ENCODE data around the gene ZSCAN32. TPM values are rescaled to one million over a fixed set of nuclear protein-coding genes. Genes with fewer than 3 reads are reported as not detected.

Gene ZSCAN32
- 5.7 TPM for polyA plus RNA-seq (2012; ENCODE audit: insufficient read length, low read depth)

GRCh38 chr16:3400779-3401688 is at the start of gene ZSCAN32, which contains the start of gene ZNF174:
TSS of gene ZSCAN32 (minus strand) at chr16:3401004. CDS start at chr16:3397557, 3,447 bp downstream.
TSS of gene ZNF174 (plus strand) at chr16:3401215. CDS start at chr16:3402005, 790 bp downstream.
- TF ChIP-seq POLR2AphosphoS5 (IDR thresholded peaks at IDR 0.05; ENCODE audit: low read depth, low read length) (peak; percentile 90), TAF1 (IDR thresholded peaks at IDR 0.05; ENCODE audit: borderline replicate concordance, insufficient read depth, low read length) (peak; percentile 94; the same call in 1 of the 2 replicates), REST (IDR thresholded peaks at IDR 0.05; ENCODE audit: insufficient read depth in 1 of 2, low read depth in 2 of 2, low read length in 2 of 2) (0 out of 4 replicates have a peak, but pooled peaks of 1 of the 2 experiments have one; percentile 6), SIN3A (IDR thresholded peaks at IDR 0.05; ENCODE audit: borderline replicate concordance, insufficient read depth, low read length) (peak; percentile 45; the same call in 1 of the 2 replicates), FOXP2 (optimal IDR thresholded peaks at IDR 0.05; ENCODE audit: borderline replicate concordance, extremely low read depth, extremely low read length, insufficient read depth) (peak; percentile 47)

DNA sequence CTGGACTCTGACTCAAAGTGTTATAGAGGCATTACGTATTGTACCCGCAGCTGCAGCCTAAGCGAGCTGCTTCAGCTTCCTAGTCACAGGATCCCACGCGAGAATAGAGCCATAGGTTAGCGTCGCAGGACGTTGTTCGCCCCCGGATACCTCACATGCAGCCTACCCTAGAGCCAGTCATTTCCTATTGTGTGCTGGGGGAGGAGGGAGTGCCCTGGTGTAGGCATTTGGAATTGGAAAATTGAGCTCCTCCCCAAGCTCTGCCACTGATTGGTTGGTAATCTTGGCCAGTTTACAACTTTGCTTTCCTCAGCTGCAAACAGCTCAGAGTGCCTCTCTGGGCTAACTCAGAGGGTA is 43.2 kb upstream of the ZSCAN32 start:
- TF ChIP-seq POLR2AphosphoS5 (IDR thresholded peaks at IDR 0.05; ENCODE audit: low read depth, low read length), result 0 out of 2 replicates have a peak, but pooled peaks have one; percentile 40
- TF ChIP-seq SIN3A (IDR thresholded peaks at IDR 0.05; ENCODE audit: borderline replicate concordance, insufficient read depth, low read length), result no peak
- no peak for TF ChIP-seq FOXP2 (optimal IDR thresholded peaks at IDR 0.05; ENCODE audit: borderline replicate concordance, extremely low read depth, extremely low read length, insufficient read depth)
- no peak for TF ChIP-seq REST (IDR thresholded peaks at IDR 0.05; ENCODE audit: insufficient read depth in 1 of 2, low read depth in 2 of 2, low read length in 2 of 2)
- TF ChIP-seq TAF1 (IDR thresholded peaks at IDR 0.05; ENCODE audit: borderline replicate concordance, insufficient read depth, low read length), result peak; percentile 47; the same call in 1 of the 2 replicates

- no peak for TF ChIP-seq REST (IDR thresholded peaks at IDR 0.05; ENCODE audit: insufficient read depth in 1 of 2, low read depth in 2 of 2, low read length in 2 of 2)
- 0 out of 2 replicates have a peak, but pooled peaks have one; percentile 29 for TF ChIP-seq POLR2AphosphoS5 (IDR thresholded peaks at IDR 0.05; ENCODE audit: low read depth, low read length)
Measured at GRCh38 chr16:3443108-3444031, 42.6 kb upstream of the ZSCAN32 start, which contains the start of the genes NAA60 and ZNF597. TSS of gene NAA60 (plus strand) at chr16:3443680. CDS start at chr16:3476228, 32,548 bp downstream. TSS of gene ZNF597 (minus strand) at chr16:3443504. CDS start at chr16:3443153, 351 bp downstream.

DNA sequence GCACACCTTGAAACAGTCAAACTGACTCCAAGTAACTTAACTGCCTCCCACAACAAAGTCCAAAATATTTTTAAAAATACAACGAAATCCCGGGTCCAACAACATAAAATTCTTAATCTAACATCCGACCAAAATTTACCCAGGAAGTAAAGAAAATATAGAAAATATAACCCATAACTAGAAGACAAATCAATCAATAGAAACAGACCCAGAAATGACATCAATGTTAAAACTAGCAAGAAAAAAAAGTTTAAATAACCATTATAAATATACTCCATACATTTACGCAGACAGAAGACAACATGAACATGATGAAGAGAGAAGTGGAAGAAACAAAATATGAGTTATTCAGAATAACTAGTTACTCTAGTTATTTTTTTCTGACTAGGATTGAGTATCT is 38.8 kb upstream of the ZSCAN32 start:
- TF ChIP-seq SIN3A (IDR thresholded peaks at IDR 0.05; ENCODE audit: borderline replicate concordance, insufficient read depth, low read length) (no peak), TAF1 (IDR thresholded peaks at IDR 0.05; ENCODE audit: borderline replicate concordance, insufficient read depth, low read length) (no peak)

DNA sequence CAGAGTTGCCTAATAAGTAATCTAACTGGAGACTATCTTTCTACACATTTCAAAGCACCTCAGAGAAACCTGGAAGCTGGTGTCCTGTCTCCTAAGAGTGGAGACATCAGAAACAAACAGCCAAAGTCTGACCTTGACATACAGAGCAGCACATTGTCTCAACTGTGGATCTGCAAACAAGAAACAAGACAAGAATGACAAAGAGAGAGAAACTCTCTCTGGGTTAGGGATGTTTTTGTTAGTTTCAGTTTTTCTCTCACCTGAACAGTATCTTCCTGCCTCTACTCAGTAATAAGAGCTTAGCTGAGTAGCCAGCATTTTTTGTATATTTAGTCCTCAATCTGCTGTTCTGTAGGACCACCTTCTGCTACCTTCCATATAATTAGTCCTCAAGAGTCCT is 33.6 kb upstream of the ZSCAN32 start:
- no peak for TF ChIP-seq FOXP2 (optimal IDR thresholded peaks at IDR 0.05; ENCODE audit: borderline replicate concordance, extremely low read depth, extremely low read length, insufficient read depth)
- no peak for TF ChIP-seq REST (IDR thresholded peaks at IDR 0.05; ENCODE audit: insufficient read depth in 1 of 2, low read depth in 2 of 2, low read length in 2 of 2)
- no peak for TF ChIP-seq SIN3A (IDR thresholded peaks at IDR 0.05; ENCODE audit: borderline replicate concordance, insufficient read depth, low read length)
- no peak for TF ChIP-seq POLR2AphosphoS5 (IDR thresholded peaks at IDR 0.05; ENCODE audit: low read depth, low read length)
- no peak for TF ChIP-seq TAF1 (IDR thresholded peaks at IDR 0.05; ENCODE audit: borderline replicate concordance, insufficient read depth, low read length)

All from PFSK-1 (cell line).